H7 (cell line): ENCODE data around the gene NCR1. TPM values are rescaled to one million over a fixed set of nuclear protein-coding genes. Genes with fewer than 3 reads are reported as not detected.
"Not testable (repeated sequence)": the region's sequence is repeated elsewhere in the genome, so short reads cannot be mapped to it uniquely, and the experiment has no call there.

Source experiments
- DNase-seq: peaks from one replicate; pipeline ENCODE4 v3.0.0; 2012
- H3K27me3 ChIP-seq: 2 replicates; pipeline ENCODE4 v1.6.0; 2011; ENCODE audit warnings: mild to moderate bottlenecking, low read length; ENCODE audit not compliant: control insufficient read depth, insufficient read depth
- H3K36me3 ChIP-seq: replicated peaks from 2 replicates; pipeline ENCODE4 v1.5.1; 2011; ENCODE audit warnings: low read length; ENCODE audit not compliant: control insufficient read depth, insufficient read depth
- H3K4me3 ChIP-seq: 2 replicates; pipeline ENCODE4 v1.5.1; 2011; ENCODE audit warnings: low read depth, mild to moderate bottlenecking, control low read depth, low read length, moderate library complexity; ENCODE audit not compliant: insufficient read depth
- total RNA-seq: library from RNA; depleted of rRNA; stranded (reverse); fragments of >200 nt; shearing (Covaris generic); gene quantifications from 2 replicates; pipeline ENCODE4 v1.2.3, GENCODE V29; 2014; rRNA removed

NCR1 gene
- total RNA-seq, 1 experiment from 2014 or later = 12.6 TPM

- H3K27me3 ChIP-seq = no peaks in the 10 kb centered on the region
- no peaks in the 10 kb centered on the region for H3K36me3 ChIP-seq
- H3K4me3 ChIP-seq = no peak overlapping the region
- no peak for DNase-seq
Observed at GRCh38 chr19:54937926-54938325, 32.0 kb downstream of the NCR1 start.

- no peaks in the 10 kb centered on the region for H3K36me3 ChIP-seq
- DNase-seq = no peak
- H3K4me3 ChIP-seq = no peak overlapping the region
- no peaks in the 10 kb centered on the region for H3K27me3 ChIP-seq
Observed at GRCh38 chr19:54938906-54939305, 33.0 kb downstream of the NCR1 start.

GRCh38 chr19:54939538-54939937 lies 33.6 kb downstream of the NCR1 start:
- H3K36me3 ChIP-seq, H3K27me3 ChIP-seq, H3K4me3 ChIP-seq, DNase-seq: not testable (repeated sequence)

GRCh38 chr19:54943772-54944361 lies 37.9 kb downstream of the NCR1 start:
- H3K4me3 ChIP-seq = not testable (repeated sequence)

GRCh38 chr19:54947381-54947780 lies 41.4 kb downstream of the NCR1 start, which contains the start of gene NLRP7:
Gene NLRP7 (minus strand): TSS chr19:54947530.
- Histone ChIP-seq H3K36me3 (no peaks in the 10 kb centered on the region), H3K4me3 (no peak within 1 kb of the TSS), H3K27me3 (no peaks in the 10 kb centered on the region)
- peak; percentile 28 for DNase-seq

More at GRCh38 chr19:54943772-54944361, 37.9 kb downstream of the NCR1 start:
- not testable (repeated sequence) for DNase-seq, H3K36me3 ChIP-seq, H3K27me3 ChIP-seq

GRCh38 chr19:54949412-54949811 lies 43.5 kb downstream of the NCR1 start:
- DNase-seq = no peak
- Histone ChIP-seq H3K4me3 (no peak overlapping the region), H3K27me3 (no peaks in the 10 kb centered on the region), H3K36me3 (no peaks in the 10 kb centered on the region)

- not testable (repeated sequence) for H3K4me3 ChIP-seq, H3K27me3 ChIP-seq, H3K36me3 ChIP-seq, DNase-seq
Observed at GRCh38 chr19:54950580-54950979, 44.6 kb downstream of the NCR1 start.

GRCh38 chr19:54952591-54953344 lies 46.8 kb downstream of the NCR1 start:
- H3K4me3 ChIP-seq = no peak overlapping the region
- DNase-seq = no peak
- H3K36me3 ChIP-seq = no peaks in the 10 kb centered on the region
- H3K27me3 ChIP-seq = no peaks in the 10 kb centered on the region

GRCh38 chr19:54953345-54953713 lies 47.4 kb downstream of the NCR1 start:
- H3K27me3 ChIP-seq, H3K36me3 ChIP-seq, H3K4me3 ChIP-seq, DNase-seq: not testable (repeated sequence)

- DNase-seq = no peak
- Histone ChIP-seq H3K36me3 (no peaks in the 10 kb centered on the region), H3K4me3 (no peak overlapping the region), H3K27me3 (no peaks in the 10 kb centered on the region)
Observed at GRCh38 chr19:54955376-54955775, 49.4 kb downstream of the NCR1 start.

GRCh38 chr19:54959840-54960239 lies 53.9 kb downstream of the NCR1 start:
- Histone ChIP-seq H3K4me3 (no peak overlapping the region), H3K36me3 (no peaks in the 10 kb centered on the region), H3K27me3 (no peaks in the 10 kb centered on the region)
- no peak for DNase-seq

Other genes starting within 250 kb of the NCR1 start
- not detected in 2 replicates for gene LILRB4, start 243.2 kb upstream of the NCR1 start, total RNA-seq
- gene KIR3DL3, start 181.7 kb upstream of the NCR1 start, total RNA-seq = not detected in 2 replicates
- gene KIR2DL3, start 167.6 kb upstream of the NCR1 start, total RNA-seq = not detected in 2 replicates
- not detected in 2 replicates for gene KIR2DL1, start 136.4 kb upstream of the NCR1 start, total RNA-seq
- not detected in 2 replicates for gene KIR2DL4, start 102.5 kb upstream of the NCR1 start, total RNA-seq
- not detected in 2 replicates for gene KIR3DL1, start 89.7 kb upstream of the NCR1 start, total RNA-seq
- gene KIR2DS4, start 73.5 kb upstream of the NCR1 start, total RNA-seq = not detected in 2 replicates
- gene KIR3DL2, start 55.7 kb upstream of the NCR1 start, total RNA-seq = not detected in 2 replicates
- not detected in 2 replicates for gene FCAR, start 31.9 kb upstream of the NCR1 start, total RNA-seq
- gene NLRP7, start 41.4 kb downstream of the NCR1 start, total RNA-seq = 1.9 and 3.2 TPM in 2 replicates
- gene NLRP2, start 60.2 kb downstream of the NCR1 start, total RNA-seq = 1.0 and 1.3 TPM in 2 replicates
- not detected in 2 replicates for gene GP6, start 132.1 kb downstream of the NCR1 start, total RNA-seq
- 21.2 and 24.4 TPM in 2 replicates for gene RDH13, start 157.0 kb downstream of the NCR1 start, total RNA-seq
- 20.0 and 22.9 TPM in 2 replicates for gene EPS8L1, start 169.7 kb downstream of the NCR1 start, total RNA-seq
- gene PPP1R12C, start 211.5 kb downstream of the NCR1 start, total RNA-seq = 57.5 and 66.4 TPM in 2 replicates
- gene TNNT1, start 243.1 kb downstream of the NCR1 start, total RNA-seq = 33.8 and 44.8 TPM in 2 replicates